ENCODE data around the gene P2RY1.

DNA sequence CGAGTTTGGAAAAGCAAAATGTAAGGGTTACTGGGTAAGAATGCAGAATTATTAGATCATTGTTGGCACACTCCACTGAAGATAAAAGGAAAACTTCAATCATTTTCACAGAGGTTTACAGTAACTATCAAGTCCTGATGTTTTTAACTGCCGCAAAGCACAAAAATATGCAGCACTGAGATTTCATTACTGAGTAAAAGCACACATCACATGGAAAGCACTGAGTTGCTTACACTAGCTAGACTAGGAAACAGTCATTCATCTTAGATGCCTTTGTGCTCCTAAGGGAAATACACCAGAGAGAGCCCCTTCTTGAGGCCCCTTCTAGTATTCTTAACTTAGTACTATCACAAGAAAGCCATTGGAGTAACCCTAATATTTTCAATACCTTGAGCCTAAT is 11.8 kb upstream of the P2RY1 start:
- TF ChIP-seq, protein P1, sequence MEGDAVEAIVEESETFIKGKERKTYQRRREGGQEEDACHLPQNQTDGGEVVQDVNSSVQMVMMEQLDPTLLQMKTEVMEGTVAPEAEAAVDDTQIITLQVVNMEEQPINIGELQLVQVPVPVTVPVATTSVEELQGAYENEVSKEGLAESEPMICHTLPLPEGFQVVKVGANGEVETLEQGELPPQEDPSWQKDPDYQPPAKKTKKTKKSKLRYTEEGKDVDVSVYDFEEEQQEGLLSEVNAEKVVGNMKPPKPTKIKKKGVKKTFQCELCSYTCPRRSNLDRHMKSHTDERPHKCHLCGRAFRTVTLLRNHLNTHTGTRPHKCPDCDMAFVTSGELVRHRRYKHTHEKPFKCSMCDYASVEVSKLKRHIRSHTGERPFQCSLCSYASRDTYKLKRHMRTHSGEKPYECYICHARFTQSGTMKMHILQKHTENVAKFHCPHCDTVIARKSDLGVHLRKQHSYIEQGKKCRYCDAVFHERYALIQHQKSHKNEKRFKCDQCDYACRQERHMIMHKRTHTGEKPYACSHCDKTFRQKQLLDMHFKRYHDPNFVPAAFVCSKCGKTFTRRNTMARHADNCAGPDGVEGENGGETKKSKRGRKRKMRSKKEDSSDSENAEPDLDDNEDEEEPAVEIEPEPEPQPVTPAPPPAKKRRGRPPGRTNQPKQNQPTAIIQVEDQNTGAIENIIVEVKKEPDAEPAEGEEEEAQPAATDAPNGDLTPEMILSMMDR (IDR thresholded peaks at IDR 0.05) = no peak
- TF ChIP-seq POLR2A (IDR thresholded peaks at IDR 0.05) (no peak), POLR2AphosphoS5 (IDR thresholded peaks at IDR 0.05) (no peak)

Data from gastroesophageal sphincter (tissue), 3 donors.